ENCODE measurements around the gene RHO. TPM values are rescaled to one million over a fixed set of nuclear protein-coding genes. Genes with fewer than 3 reads are reported as not detected.
"Not testable (repeated sequence)": the region's sequence is repeated elsewhere in the genome, so short reads cannot be mapped to it uniquely, and the experiment has no call there.

Gene RHO
- total RNA-seq, 1 donor, result not detected

- H3K79me2 ChIP-seq (ENCODE audit: insufficient read depth, low read length); H3K4me2 ChIP-seq (ENCODE audit: insufficient read depth, low read length); H4K20me1 ChIP-seq (ENCODE audit: insufficient read depth, low read length); H2AFZ ChIP-seq (ENCODE audit: low read length); H3K27me3 ChIP-seq (ENCODE audit: insufficient read depth, low read length); H3K4me3 ChIP-seq (ENCODE audit: insufficient read depth, low read length); DNase-seq (ENCODE audit: insufficient read length, low spot score, missing footprints); H3K9me3 ChIP-seq (ENCODE audit: low read depth, low read length): not testable (repeated sequence)
- H3K4me1 ChIP-seq (ENCODE audit: insufficient read depth, low read length), result peaks cover 19% of the 10 kb centered on the region
- peaks cover 31% of the 10 kb centered on the region for H3K36me3 ChIP-seq (ENCODE audit: insufficient read depth, low read length)
- H3K27ac ChIP-seq (ENCODE audit: low read depth, low read length), result peak overlapping the region; percentile 48
These were observed 29.6 kb upstream of the RHO start for GRCh38 chr3:129498603-129499488.

GRCh38 chr3:129499604-129500333 is 28.7 kb upstream of the RHO start:
- not testable (repeated sequence) for H2AFZ ChIP-seq (ENCODE audit: low read length); H3K4me3 ChIP-seq (ENCODE audit: insufficient read depth, low read length); H3K79me2 ChIP-seq (ENCODE audit: insufficient read depth, low read length); H3K27ac ChIP-seq (ENCODE audit: low read depth, low read length); H4K20me1 ChIP-seq (ENCODE audit: insufficient read depth, low read length); DNase-seq (ENCODE audit: insufficient read length, low spot score, missing footprints); H3K9me3 ChIP-seq (ENCODE audit: low read depth, low read length); H3K4me2 ChIP-seq (ENCODE audit: insufficient read depth, low read length); H3K27me3 ChIP-seq (ENCODE audit: insufficient read depth, low read length)
- Histone ChIP-seq H3K36me3 (ENCODE audit: insufficient read depth, low read length) (peaks cover 40% of the 10 kb centered on the region), H3K4me1 (ENCODE audit: insufficient read depth, low read length) (peaks cover 12% of the 10 kb centered on the region)

- no peaks in the 10 kb centered on the region for H3K27me3 ChIP-seq (ENCODE audit: insufficient read depth, low read length)
- H2AFZ ChIP-seq (ENCODE audit: low read length), result no peak overlapping the region
- no peaks in the 10 kb centered on the region for H4K20me1 ChIP-seq (ENCODE audit: insufficient read depth, low read length)
- no peak for DNase-seq (ENCODE audit: insufficient read length, low spot score, missing footprints)
- TF ChIP-seq CTCF (IDR thresholded peaks at IDR 0.05; ENCODE audit: extremely low read depth, low read depth, low read length), result no peak
- peaks cover 45% of the 10 kb centered on the region for H3K36me3 ChIP-seq (ENCODE audit: insufficient read depth, low read length)
- no peak overlapping the region for H3K4me2 ChIP-seq (ENCODE audit: insufficient read depth, low read length)
- H3K4me1 ChIP-seq (ENCODE audit: insufficient read depth, low read length), result peaks cover 8% of the 10 kb centered on the region
- H3K79me2 ChIP-seq (ENCODE audit: insufficient read depth, low read length), result no peaks in the 10 kb centered on the region
- no peaks in the 10 kb centered on the region for H3K9me3 ChIP-seq (ENCODE audit: low read depth, low read length)
- H3K27ac ChIP-seq (ENCODE audit: low read depth, low read length), result no peak overlapping the region
- H3K4me3 ChIP-seq (ENCODE audit: insufficient read depth, low read length), result no peak overlapping the region
These were observed 28.1 kb upstream of the RHO start for GRCh38 chr3:129500334-129500658.

GRCh38 chr3:129501630-129502029 is 26.8 kb upstream of the RHO start:
- Histone ChIP-seq H2AFZ (ENCODE audit: low read length) (no peak overlapping the region), H3K27ac (ENCODE audit: low read depth, low read length) (no peak overlapping the region), H3K9me3 (ENCODE audit: low read depth, low read length) (no peaks in the 10 kb centered on the region), H4K20me1 (ENCODE audit: insufficient read depth, low read length) (no peaks in the 10 kb centered on the region), H3K4me2 (ENCODE audit: insufficient read depth, low read length) (no peak overlapping the region), H3K4me3 (ENCODE audit: insufficient read depth, low read length) (no peak overlapping the region), H3K36me3 (ENCODE audit: insufficient read depth, low read length) (peaks cover 58% of the 10 kb centered on the region), H3K79me2 (ENCODE audit: insufficient read depth, low read length) (no peaks in the 10 kb centered on the region), H3K4me1 (ENCODE audit: insufficient read depth, low read length) (peaks cover 4% of the 10 kb centered on the region), H3K27me3 (ENCODE audit: insufficient read depth, low read length) (no peaks in the 10 kb centered on the region)
- TF ChIP-seq CTCF (IDR thresholded peaks at IDR 0.05; ENCODE audit: extremely low read depth, low read depth, low read length), result no peak
- DNase-seq (ENCODE audit: insufficient read length, low spot score, missing footprints), result no peak
